Ectodermal cell (in vitro differentiated cells): ENCODE data around the gene PPIH.
"Not testable (repeated sequence)": the region's sequence is repeated elsewhere in the genome, so short reads cannot be mapped to it uniquely, and the experiment has no call there.

Source experiments
- H3K27ac ChIP-seq: 2 replicates; pipeline ENCODE4 v1.7.0; 2013; ENCODE audit warnings: mild to moderate bottlenecking, low read depth, low read length; ENCODE audit not compliant: insufficient read depth, poor library complexity, severe bottlenecking
- H3K27me3 ChIP-seq: 2 replicates; pipeline ENCODE4 v1.7.0; 2013; ENCODE audit warnings: mild to moderate bottlenecking, low read length; ENCODE audit not compliant: insufficient read depth, control insufficient read depth, poor library complexity, severe bottlenecking
- H3K36me3 ChIP-seq: one replicate; pipeline ENCODE4 v1.7.0; 2013; ENCODE audit warnings: low read length; ENCODE audit not compliant: control insufficient read depth, insufficient read depth
- H3K4me1 ChIP-seq: one replicate; pipeline ENCODE4 v1.7.0; 2013; ENCODE audit warnings: low read length; ENCODE audit not compliant: control insufficient read depth, insufficient read depth
- H3K4me3 ChIP-seq: 2 replicates; pipeline ENCODE4 v1.7.0; 2013; ENCODE audit warnings: low read depth, low read length, control low read depth; ENCODE audit not compliant: insufficient read depth
- H3K9me3 ChIP-seq: 2 replicates; pipeline ENCODE4 v1.7.0; 2013; ENCODE audit warnings: mild to moderate bottlenecking, low read length, moderate library complexity; ENCODE audit not compliant: control insufficient read depth
- WGBS, 2 experiments: methylation state at CpG; one replicate each; pipeline ENCODE4 v1.1.7; 2013; ENCODE audit warnings: missing lambda C conversion rate in 2 of 2; 5-methylcytosine and 5-hydroxymethylcytosine counted together

Gene PPIH

GRCh38 chr1:42698081-42698813 lies 40.0 kb downstream of the PPIH start:
- Histone ChIP-seq H3K4me1 (no peaks in the 10 kb centered on the region), H3K9me3 (no peaks in the 10 kb centered on the region), H3K27me3 (no peaks in the 10 kb centered on the region), H3K36me3 (peaks cover 69% of the 10 kb centered on the region), H3K27ac (no peak overlapping the region), H3K4me3 (no peak overlapping the region)
- 96 to 99% methylated on average over 4 of the region's 4 CpGs for WGBS, 2 experiments

DNA sequence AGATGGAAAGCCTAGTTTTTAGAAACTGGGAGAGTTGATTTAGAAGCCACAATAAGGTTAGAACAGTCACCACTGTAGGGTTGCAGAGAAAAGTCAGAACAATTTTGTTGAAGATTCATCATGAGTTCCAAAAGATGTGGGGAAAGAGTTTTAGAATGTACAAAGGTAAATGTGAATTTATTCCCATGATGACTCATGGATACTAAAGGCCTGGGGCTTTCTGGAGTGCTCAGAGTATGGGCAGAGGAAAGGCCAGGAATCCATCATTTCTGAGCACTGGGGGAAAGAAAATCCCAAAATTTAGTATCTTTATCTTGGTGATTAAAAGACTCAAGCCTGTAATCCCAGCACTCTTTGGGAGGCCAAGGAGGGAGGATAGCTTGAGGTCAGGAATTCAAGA lies 41.8 kb downstream of the PPIH start:
- H3K4me3 ChIP-seq, result no peak overlapping the region
- H3K4me1 ChIP-seq, result no peaks in the 10 kb centered on the region
- H3K36me3 ChIP-seq, result peaks cover 70% of the 10 kb centered on the region
- H3K27ac ChIP-seq, result no peak overlapping the region
- no peaks in the 10 kb centered on the region for H3K9me3 ChIP-seq
- no peaks in the 10 kb centered on the region for H3K27me3 ChIP-seq

- H3K4me1 ChIP-seq, result no peaks in the 10 kb centered on the region
- H3K27ac ChIP-seq, result no peak overlapping the region
- peaks cover 69% of the 10 kb centered on the region for H3K36me3 ChIP-seq
- 94 to 95% methylated on average over 7 of the region's 7 CpGs for WGBS, 2 experiments
- no peaks in the 10 kb centered on the region for H3K9me3 ChIP-seq
- no peak overlapping the region for H3K4me3 ChIP-seq
- no peaks in the 10 kb centered on the region for H3K27me3 ChIP-seq
Observed at GRCh38 chr1:42703888-42704464, 45.8 kb downstream of the PPIH start.

- not testable (repeated sequence) for H3K27ac ChIP-seq, H3K9me3 ChIP-seq, H3K36me3 ChIP-seq, H3K4me1 ChIP-seq, H3K27me3 ChIP-seq, H3K4me3 ChIP-seq
- WGBS, 2 experiments, result 91 to 98% methylated on average over 2 to 3 of the region's 3 CpGs
Observed at GRCh38 chr1:42712808-42713207, 54.6 kb downstream of the PPIH start.

DNA sequence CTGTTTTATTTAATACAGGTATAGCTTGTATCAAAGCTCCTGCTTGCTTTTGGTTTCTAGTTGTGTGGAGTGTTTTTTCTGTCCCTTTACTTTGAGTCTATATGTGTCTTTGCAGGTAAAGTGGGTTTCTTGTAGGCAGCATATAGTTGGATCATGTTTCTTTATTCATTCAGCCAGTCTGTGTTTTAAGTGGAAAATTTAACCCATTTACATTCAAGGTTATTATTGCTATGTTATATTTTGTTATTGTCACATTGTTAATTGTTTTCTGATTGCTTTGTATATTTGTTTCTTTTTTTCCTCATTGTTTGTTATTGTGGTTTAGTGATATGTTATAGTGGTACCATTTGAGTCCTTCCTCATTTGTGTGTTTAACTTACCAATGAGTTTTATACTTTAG lies 55.1 kb downstream of the PPIH start:
- H3K9me3 ChIP-seq, result no peaks in the 10 kb centered on the region
- no peak overlapping the region for H3K27ac ChIP-seq
- no peak overlapping the region for H3K4me3 ChIP-seq
- no peaks in the 10 kb centered on the region for H3K4me1 ChIP-seq
- H3K36me3 ChIP-seq, result peaks cover 4% of the 10 kb centered on the region
- H3K27me3 ChIP-seq, result no peaks in the 10 kb centered on the region

GRCh38 chr1:42714441-42714840 lies 56.2 kb downstream of the PPIH start:
- not testable (repeated sequence) for H3K4me3 ChIP-seq, H3K9me3 ChIP-seq, H3K27ac ChIP-seq, H3K4me1 ChIP-seq, H3K36me3 ChIP-seq, H3K27me3 ChIP-seq

- Histone ChIP-seq H3K9me3 (no peaks in the 10 kb centered on the region), H3K27me3 (no peaks in the 10 kb centered on the region), H3K4me1 (no peaks in the 10 kb centered on the region), H3K4me3 (no peak overlapping the region), H3K36me3 (no peaks in the 10 kb centered on the region), H3K27ac (no peak overlapping the region)
- WGBS, 2 experiments, result 86 to 100% methylated on average over 1 of the region's 1 CpG
Observed at GRCh38 chr1:42720868-42721267, 62.6 kb downstream of the PPIH start.

DNA sequence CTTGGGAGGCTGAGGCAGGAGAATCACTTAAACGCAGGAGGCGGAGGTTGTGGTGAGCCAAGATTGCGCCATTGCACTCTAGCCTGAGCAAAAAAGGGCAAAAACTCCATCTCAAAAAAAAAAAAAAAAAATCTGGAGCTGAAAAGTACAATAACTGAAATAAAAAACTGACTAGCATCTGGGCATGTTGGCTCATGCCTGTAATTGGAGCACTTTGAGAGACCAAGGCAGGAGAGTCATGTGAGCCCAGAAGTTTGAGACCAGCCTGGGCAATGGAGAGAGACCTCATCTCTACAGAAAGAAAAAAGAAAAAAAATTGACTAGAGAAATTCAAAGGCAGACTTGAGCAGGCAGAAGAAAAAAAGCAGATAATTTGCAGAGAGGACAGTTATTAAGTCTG lies 63.7 kb downstream of the PPIH start:
- Histone ChIP-seq H3K4me1 (no peaks in the 10 kb centered on the region), H3K27ac (no peak overlapping the region), H3K27me3 (no peaks in the 10 kb centered on the region), H3K36me3 (no peaks in the 10 kb centered on the region), H3K9me3 (no peaks in the 10 kb centered on the region), H3K4me3 (no peak overlapping the region)
- 93 to 94% methylated on average over 3 of the region's 3 CpGs for WGBS, 2 experiments

DNA sequence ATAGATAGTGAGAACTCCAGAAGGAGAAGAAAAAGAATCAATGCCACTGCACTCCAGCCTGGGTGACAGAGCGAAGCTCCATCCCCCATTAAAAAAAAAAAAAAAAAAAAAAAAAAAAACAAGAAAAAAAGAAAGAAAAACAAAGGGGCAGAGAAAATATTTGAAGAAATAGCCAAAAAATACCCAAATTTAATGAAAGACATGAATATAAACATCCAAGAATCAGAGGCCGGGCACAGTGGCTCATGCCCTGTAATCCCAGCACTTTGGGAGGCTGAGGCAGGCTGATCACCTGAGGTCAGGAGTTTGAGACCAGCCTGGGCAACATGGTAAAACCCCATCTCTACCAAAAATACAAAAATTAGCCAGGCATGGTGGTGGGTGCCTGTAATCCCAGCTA lies 64.2 kb downstream of the PPIH start:
- not testable (repeated sequence) for H3K4me1 ChIP-seq, H3K9me3 ChIP-seq, H3K4me3 ChIP-seq, H3K27ac ChIP-seq, H3K27me3 ChIP-seq, H3K36me3 ChIP-seq
- 86 to 88% methylated on average over 1 of the region's 2 CpGs for whole genome bisulfite sequencing, 2 experiments

- Histone ChIP-seq H3K9me3 (no peaks in the 10 kb centered on the region), H3K27me3 (no peaks in the 10 kb centered on the region), H3K27ac (no peak overlapping the region), H3K4me1 (no peaks in the 10 kb centered on the region), H3K36me3 (no peaks in the 10 kb centered on the region), H3K4me3 (no peak overlapping the region)
- WGBS, 2 experiments, result 92 to 95% methylated on average over 6 of the region's 6 CpGs
Observed at GRCh38 chr1:42723511-42723910, 65.3 kb downstream of the PPIH start.

DNA sequence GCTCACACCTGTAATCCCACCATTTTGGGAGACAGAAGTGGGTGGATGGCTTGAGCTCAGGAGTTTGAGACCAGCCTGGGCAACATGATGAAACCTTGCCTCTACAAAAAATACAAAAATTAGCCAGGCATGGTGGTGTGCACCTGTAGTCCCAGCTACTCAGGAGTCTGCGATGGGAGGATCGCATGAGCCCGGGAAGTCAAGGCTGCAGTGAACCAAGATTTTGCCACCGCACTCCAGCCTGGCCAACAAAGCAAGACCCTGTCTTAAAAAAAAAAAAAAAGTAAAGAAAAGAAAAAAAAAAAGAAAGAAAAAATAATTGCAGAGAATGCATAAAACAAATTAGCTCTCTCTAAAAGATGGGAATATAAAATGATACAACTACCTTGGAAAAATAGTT lies 67.6 kb downstream of the PPIH start:
- H3K27me3 ChIP-seq, H3K36me3 ChIP-seq: not testable (repeated sequence)
- WGBS, 2 experiments, result 89 to 96% methylated on average over 3 to 4 of the region's 4 CpGs

More for the DNA sequence above, 67.6 kb downstream of the PPIH start:
- H3K4me3 ChIP-seq, H3K27ac ChIP-seq, H3K9me3 ChIP-seq, H3K4me1 ChIP-seq: not testable (repeated sequence)
